K562 (cell line): ENCODE results near the gene MARCHF3. TPM values are rescaled to one million over a fixed set of nuclear protein-coding genes. Genes with fewer than 3 reads are reported as not detected.

Experiments
- ATAC-seq: fragments of 200-7000 bp; cut with Tn5 transposase; 3 replicates; pipeline ENCODE4 v1.9.1; 2020; ENCODE audit warnings: moderate library complexity
- BruUV-seq: library from RNA; stranded (reverse); fragments of 400-500 nt; replicated peaks from 2 replicates; lab custom pipeline; 2021; lab: Mats Ljungman, UMichigan
- CTCF ChIA-PET: fragments of 300-600 bp; formaldehyde crosslinking; extraction: SDS; loops from one replicate; lab custom pipeline; 2021; ENCODE audit warnings: low intra/inter-chr PET ratio; lab: Yijun Ruan, JAX
- POLR2A ChIA-PET: fragments of 300-600, 350-650 bp; sonication (Branson Sonifier 250); formaldehyde crosslinking; extraction: SDS; loops from one replicate; lab custom pipeline; 2021; ENCODE audit warnings: antibody characterized with exemption, inconsistent platforms; lab: Yijun Ruan, JAX
- DNase-seq, 4 experiments: peaks; one replicate each; pipeline versions ENCODE4 v3.0.0 to v3.0.0-alpha.2; 2011 to 2018; ENCODE audit warnings: low spot score in 3 of 4, mixed read lengths in 3 of 4; ENCODE audit errors: extremely low read depth in 1 of 4
- FAIRE-seq: peaks from 2 replicates; lab custom pipeline; 2011; peaks lifted over from hg19 to GRCh38; lab: Jason Lieb, UNC
- H2AFZ ChIP-seq: 2 replicates; pipeline ENCODE4 v1.6.0; 2011; ENCODE audit warnings: low read depth, low read length, control low read depth, inconsistent platforms
- H3K27ac ChIP-seq: fragments of 200-600 bp; 3 replicates; pipeline ENCODE4 v1.8.0; 2011; ENCODE audit warnings: low read depth, mild to moderate bottlenecking, control low read depth, inconsistent platforms, low read length, moderate library complexity, mixed read lengths; ENCODE audit errors: extremely low read depth
- H3K27me3 ChIP-seq, 2 experiments: fragments of 300-600 bp in 1 of 2; 2 replicates in 1 of 2; 3 replicates in 1 of 2; pipeline versions ENCODE4 v1.6.0 to v1.8.0; 2011; ENCODE audit warnings: inconsistent platforms in 2 of 2, low read length in 2 of 2, mild to moderate bottlenecking in 1 of 2, mixed read lengths in 1 of 2, moderate library complexity in 1 of 2; ENCODE audit not compliant: control insufficient read depth in 2 of 2, insufficient read depth in 2 of 2
- H3K36me3 ChIP-seq: fragments of 300-600 bp; 3 replicates; pipeline ENCODE4 v1.8.0; 2011; ENCODE audit warnings: mild to moderate bottlenecking, low read length, inconsistent platforms; ENCODE audit not compliant: control insufficient read depth, insufficient read depth
- H3K4me1 ChIP-seq, 2 experiments: fragments of 200-600 bp in 1 of 2; replicated peaks in 1 of 2; 2 replicates in 1 of 2; 3 replicates in 1 of 2; pipeline versions ENCODE4 v1.5.1 to v1.8.0; 2011; ENCODE audit warnings: inconsistent platforms in 2 of 2, low read length in 2 of 2, mild to moderate bottlenecking in 1 of 2, mixed read lengths in 1 of 2, moderate library complexity in 1 of 2; ENCODE audit not compliant: control insufficient read depth in 2 of 2, insufficient read depth in 2 of 2
- H3K4me2 ChIP-seq: 2 replicates; pipeline ENCODE4 v1.6.1; 2011; ENCODE audit warnings: low read length, control low read depth, inconsistent platforms, mixed read lengths; ENCODE audit not compliant: insufficient read depth
- H3K4me3 ChIP-seq: fragments of 200-600 bp; sonication (generic), shearing (Covaris generic); 2 replicates; pipeline ENCODE4 v1.5.1; 2016; ENCODE audit warnings: control low read depth, inconsistent platforms
- H3K79me2 ChIP-seq: fragments of 200-600 bp; 3 replicates; pipeline ENCODE4 v1.8.0; 2011; ENCODE audit warnings: low read length, inconsistent platforms; ENCODE audit not compliant: control insufficient read depth, insufficient read depth
- H3K9ac ChIP-seq, 2 experiments: 2 replicates each; pipeline versions ENCODE4 v1.6.0 to v1.6.1; 2011; ENCODE audit warnings: low read depth in 2 of 2, low read length in 2 of 2, control low read depth in 1 of 2, inconsistent platforms in 1 of 2, mild to moderate bottlenecking in 1 of 2, mixed read lengths in 1 of 2; ENCODE audit not compliant: insufficient read depth in 1 of 2
- H3K9me1 ChIP-seq: one replicate; pipeline ENCODE4 v1.6.0; 2011; ENCODE audit warnings: inconsistent platforms, mild to moderate bottlenecking, low read length, moderate library complexity; ENCODE audit not compliant: control insufficient read depth, insufficient read depth
- H3K9me3 ChIP-seq: replicated peaks from 2 replicates; pipeline ENCODE4 v1.5.1; 2011; ENCODE audit warnings: low read depth, low read length, inconsistent platforms; ENCODE audit not compliant: control insufficient read depth, insufficient read depth
- H4K20me1 ChIP-seq: replicated peaks from 2 replicates; pipeline ENCODE4 v1.6.1; 2011; ENCODE audit warnings: low read length, inconsistent platforms, mixed read lengths; ENCODE audit not compliant: control insufficient read depth, insufficient read depth
- CEBPB ChIP-seq: fragments of 450-650 bp; IDR thresholded peaks from 2 replicates; pipeline ENCODE4 v1.6.1; 2016; ENCODE audit warnings: missing genetic modification characterization, missing compliant biosample characterization
- ETS1 ChIP-seq: conservative IDR thresholded peaks from 2 replicates; pipeline ENCODE4 v1.6.1; 2011; ENCODE audit warnings: low read depth, mild to moderate bottlenecking, low read length; ENCODE audit not compliant: control insufficient read depth
- HINFP ChIP-seq: fragments of 450-650 bp; conservative IDR thresholded peaks from 2 replicates; pipeline ENCODE4 v1.6.1; 2016; ENCODE audit warnings: missing genetic modification characterization, low read depth, mild to moderate bottlenecking, control low read depth, missing compliant biosample characterization
- NONO ChIP-seq, 2 experiments: fragments of 200-400 bp in 1 of 2; fragments of 450-650 bp in 1 of 2; formaldehyde crosslinking in 1 of 2; IDR thresholded peaks; 2 replicates each; pipeline ENCODE4 v1.6.1; 2017; ENCODE audit warnings: low read depth in 2 of 2, mild to moderate bottlenecking in 2 of 2, moderate library complexity in 2 of 2, low read length in 1 of 2
- POLR2B ChIP-seq: fragments of 450-650 bp; IDR thresholded peaks from 2 replicates; pipeline ENCODE4 v1.6.1; 2018; ENCODE audit warnings: low read depth; ENCODE audit not compliant: partially characterized antibody
- RFX5 ChIP-seq: IDR thresholded peaks from 2 replicates; pipeline ENCODE4 v1.6.1; 2011; ENCODE audit warnings: low read depth, mild to moderate bottlenecking, improper control_type of control experiment, low read length
- STAT5A ChIP-seq: IDR thresholded peaks from 2 replicates; pipeline ENCODE4 v1.6.1; 2012; ENCODE audit warnings: low read length, inconsistent platforms, borderline replicate concordance
- ZBTB12 ChIP-seq: fragments of 250-450 bp; sonication (Bioruptor Pico); IDR thresholded peaks from 2 replicates; pipeline ENCODE4 v1.4.0; 2020
- WGBS: fragments of 100-300 bp; shearing (Covaris generic); methylation state at CpG from one replicate; pipeline ENCODE4 v1.1.6; 2016; ENCODE audit warnings: low coverage, mixed read lengths; ENCODE audit not compliant: insufficient coverage; ENCODE audit errors: missing lambda C conversion rate; 5-methylcytosine and 5-hydroxymethylcytosine counted together
- in situ Hi-C: fragments of 300-500 bp; cut with MboI; formaldehyde crosslinking; loops from 4 replicates; pipeline ENCODE4 v1.15.0; 2018; ENCODE audit warnings: inconsistent platforms, mixed read lengths
- intact Hi-C: fragments of 100-400 bp; cut with micrococcal nuclease; formaldehyde crosslinking; loops from 2 replicates; pipeline ENCODE4 v1.14.2; 2022
- polyA plus RNA-seq, 8 experiments: library from polyadenylated mRNA; depleted of rRNA in 4 of 8; stranded (reverse) in 5 of 8; unstranded in 3 of 8; fragments of >200 nt; fragmentation: Nextera tagmentation in 2 of 8; fragmentation: Illumina TruSeq in 1 of 8; extraction: Ambion mirVana in 2 of 8; extraction: Trizol in 1 of 8; gene quantifications; 2 replicates each; pipeline versions ENCODE4 v1.2.1 to v1.2.3, GENCODE V29; 2011 to 2014; ENCODE audit warnings: inconsistent platforms in 1 of 8, missing spikeins in 1 of 8
- total RNA-seq, 7 experiments: library from RNA; depleted of rRNA in 6 of 7; stranded (reverse); fragments of >200 nt in 6 of 7; fragmentation: Illumina TruSeq in 2 of 7; extraction: Trizol in 2 of 7; gene quantifications; 2 replicates each; pipeline versions ENCODE4 v1.2.1 to v1.2.3, GENCODE V29; 2011 to 2021; ENCODE audit warnings: low replicate concordance in 1 of 7

Gene MARCHF3
- total and polyA plus RNA-seq, 9 of the 15 experiments (the other 6 are each of a cell fraction or from before 2014, with no cell fraction given), result 5.6 to 37.4 (median 16.5) TPM

DNA sequence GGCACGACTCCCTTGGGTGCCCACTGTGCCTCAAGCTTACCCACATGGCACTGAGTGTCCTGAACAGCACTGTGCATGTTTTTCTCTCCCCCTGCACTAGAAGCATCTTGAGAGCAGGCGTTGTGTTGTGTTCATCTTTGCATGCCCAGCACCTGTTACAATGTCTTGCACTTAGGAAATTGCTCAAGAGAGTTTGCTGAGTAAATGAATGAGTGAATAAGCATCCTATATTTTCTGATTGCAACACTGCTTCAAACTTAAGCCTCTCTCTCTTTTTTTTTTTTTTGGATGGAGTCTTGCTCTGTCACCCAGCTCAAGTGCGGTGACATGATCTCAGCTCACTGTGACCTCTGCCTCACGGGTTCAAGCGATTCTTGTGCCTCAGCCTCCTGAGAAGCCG is 158.9 kb downstream of the MARCHF3 start:
- FAIRE-seq (no peak), DNase-seq (no peak), ATAC-seq (no peak)
- Histone ChIP-seq H3K9me3 (no peaks in the 10 kb centered on the region), H3K4me3 (no peak overlapping the region), H3K9me1 (no peaks in the 10 kb centered on the region), H3K36me3 (peaks cover 32% of the 10 kb centered on the region), H4K20me1 (no peaks in the 10 kb centered on the region), H3K27me3 (no peaks in the 10 kb centered on the region), H3K79me2 (no peaks in the 10 kb centered on the region), H2AFZ (no peak overlapping the region), H3K9ac (no peak overlapping the region), H3K4me1 (peaks cover 6 to 15% of the 10 kb centered on the region in 2 experiments), H3K4me2 (no peak overlapping the region), H3K27ac (no peak overlapping the region)
- in situ Hi-C loops, result no loop called here
- CTCF ChIA-PET, result no interaction called here
- intact Hi-C loops, result no loop called here
- no TSS peak for BruUV-seq
- 81% methylated on average over 5 of the region's 6 CpGs for WGBS
- POLR2A ChIA-PET, result no interaction called here
- TF ChIP-seq ETS1 (no peak), ZBTB12 (no peak), NONO (IDR thresholded peaks at IDR 0.05; ENCODE audit: low read depth in 2 of 2, low read length in 1 of 2) (no peak), POLR2B (peak; percentile 13), RFX5 (no peak), CEBPB (tag) (0 out of 2 replicates have a peak, but pooled peaks have one; percentile 30), HINFP (tag) (no peak), STAT5A (no peak)
